ENCODE measurements around the gene PRRG1. TPM values are rescaled to one million over a fixed set of nuclear protein-coding genes. Genes with fewer than 3 reads are reported as not detected.
"Not testable (repeated sequence)": the region's sequence is repeated elsewhere in the genome, so short reads cannot be mapped to it uniquely, and the experiment has no call there.

Gene PRRG1
- total and polyA plus RNA-seq, 4 experiments from 2014 or later = not detected

DNA sequence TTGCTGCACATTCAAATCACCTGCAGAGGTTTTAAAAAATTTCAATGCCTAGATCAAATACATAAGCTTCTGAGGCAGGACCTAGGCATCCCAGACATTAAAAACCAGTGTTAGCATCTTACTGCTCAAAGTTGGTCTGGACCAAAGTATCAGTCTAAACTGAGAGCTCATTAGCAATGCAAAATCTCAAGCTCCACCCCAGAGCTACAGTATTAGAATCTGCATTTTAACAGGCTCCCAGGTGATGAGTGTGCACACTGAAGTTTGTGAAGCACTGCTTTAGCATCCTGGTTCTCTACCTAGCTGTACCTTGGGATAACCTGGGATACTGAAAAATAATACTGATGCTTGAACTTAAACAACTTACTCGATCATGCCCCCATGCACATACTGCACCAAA lies 96.0 kb downstream of the PRRG1 start:
- H3K9me3 ChIP-seq (ENCODE audit: control insufficient read depth in 1 of 2, low read length in 2 of 2) = no peaks in the 10 kb centered on the region
- no peaks in the 10 kb centered on the region for H3K4me1 ChIP-seq (ENCODE audit: insufficient read depth, low read length)
- no peak overlapping the region for H3K4me3 ChIP-seq (ENCODE audit: low read length in 2 of 2)
- Mint-ChIP-seq H3K4me1 (no peaks in the 10 kb centered on the region), H3K36me3 (no peaks in the 10 kb centered on the region), H3K4me3 (no peak overlapping the region), H3K27me3 (no peaks in the 10 kb centered on the region), H3K9me3 (no peaks in the 10 kb centered on the region), H3K27ac (no peak overlapping the region)
- POLR2A ChIA-PET (ENCODE audit: partially characterized antibody) = no interaction called here
- no peak overlapping the region for H3K27ac ChIP-seq (ENCODE audit: low read depth, low read length)
- no peaks in the 10 kb centered on the region for H3K27me3 ChIP-seq (ENCODE audit: insufficient read depth, low read length)
- H3K36me3 ChIP-seq (ENCODE audit: insufficient read depth, low read length) = no peaks in the 10 kb centered on the region
- CTCF ChIA-PET (ENCODE audit: partially characterized antibody) = no interaction called here
- intact Hi-C loops (cut with micrococcal nuclease) = no loop called here
- no peak for DNase-seq

DNA sequence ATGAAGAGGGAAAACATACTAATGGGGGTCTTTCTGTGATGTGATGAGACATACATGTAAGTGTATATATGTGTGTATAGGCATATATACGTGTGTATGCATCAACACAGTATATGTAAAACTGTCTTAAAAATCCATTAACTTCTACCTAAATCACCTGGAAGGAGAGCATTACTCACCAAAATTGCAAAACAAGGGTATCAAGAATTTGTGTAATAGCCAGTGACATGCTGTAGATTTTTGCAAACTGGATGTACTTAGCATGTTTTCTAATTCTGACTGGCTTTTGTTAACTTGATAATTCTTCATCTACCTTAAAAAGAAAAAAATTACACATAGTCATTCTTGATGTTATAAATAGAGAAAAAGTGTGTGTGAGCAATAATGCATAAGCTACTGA lies 104.7 kb downstream of the PRRG1 start:
- Histone ChIP-seq H3K4me1 (ENCODE audit: insufficient read depth, low read length) (no peaks in the 10 kb centered on the region), H3K27ac (ENCODE audit: low read depth, low read length) (no peak overlapping the region), H3K4me3 (ENCODE audit: low read length in 2 of 2) (no peak overlapping the region), H3K36me3 (ENCODE audit: insufficient read depth, low read length) (no peaks in the 10 kb centered on the region), H3K27me3 (ENCODE audit: insufficient read depth, low read length) (no peaks in the 10 kb centered on the region), H3K9me3 (ENCODE audit: control insufficient read depth in 1 of 2, low read length in 2 of 2) (no peaks in the 10 kb centered on the region)
- DNase-seq = no peak
- ChIA-PET POLR2A (ENCODE audit: partially characterized antibody) (no interaction called here), CTCF (ENCODE audit: partially characterized antibody) (no interaction called here)
- peaks cover 0 to 6% (median 0%) of the 10 kb centered on the region in 8 donors for H3K9me3 Mint-ChIP-seq
- H3K4me3 Mint-ChIP-seq = no peak overlapping the region
- H3K36me3 Mint-ChIP-seq = no peaks in the 10 kb centered on the region
- H3K27ac Mint-ChIP-seq = no peak overlapping the region
- no peaks in the 10 kb centered on the region for H3K4me1 Mint-ChIP-seq
- no peaks in the 10 kb centered on the region for H3K27me3 Mint-ChIP-seq
- intact Hi-C loops (cut with micrococcal nuclease) = no loop called here

DNA sequence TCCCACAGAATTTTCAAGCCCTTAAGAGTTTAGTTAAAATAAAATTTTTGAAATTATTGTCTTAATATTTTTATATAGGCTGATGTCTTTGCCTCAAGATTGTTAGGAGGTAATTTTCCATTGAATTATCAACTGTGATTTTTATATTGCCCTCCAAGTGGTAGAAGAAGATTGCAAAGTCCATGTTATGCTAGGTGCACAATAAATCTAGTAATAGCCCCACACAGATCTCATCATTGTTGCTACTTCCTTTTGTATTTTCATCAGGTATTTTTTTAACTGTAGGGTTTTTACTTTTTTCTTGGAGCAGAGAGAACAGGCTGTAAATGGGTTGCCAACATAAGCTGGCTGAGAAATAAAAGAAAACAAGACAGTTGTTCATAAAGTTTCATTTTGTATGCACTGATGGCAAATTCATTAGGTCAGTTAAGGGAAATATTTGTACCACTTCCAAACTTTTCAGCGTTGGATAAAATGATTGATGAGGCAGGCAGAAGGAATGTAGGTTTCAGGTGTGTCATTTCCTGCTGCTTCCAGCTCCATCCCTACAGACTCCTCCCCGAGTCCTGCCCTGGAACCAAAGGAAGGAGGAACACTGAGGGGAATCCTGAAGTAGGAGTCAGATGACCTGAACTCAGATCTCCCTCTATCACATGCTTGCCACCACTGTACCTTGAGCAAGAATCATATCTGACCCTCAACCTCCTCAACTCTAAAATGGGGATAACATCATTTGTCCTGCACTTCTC lies 105.5 kb downstream of the PRRG1 start:
- no peak overlapping the region for H3K4me3 Mint-ChIP-seq

DNA sequence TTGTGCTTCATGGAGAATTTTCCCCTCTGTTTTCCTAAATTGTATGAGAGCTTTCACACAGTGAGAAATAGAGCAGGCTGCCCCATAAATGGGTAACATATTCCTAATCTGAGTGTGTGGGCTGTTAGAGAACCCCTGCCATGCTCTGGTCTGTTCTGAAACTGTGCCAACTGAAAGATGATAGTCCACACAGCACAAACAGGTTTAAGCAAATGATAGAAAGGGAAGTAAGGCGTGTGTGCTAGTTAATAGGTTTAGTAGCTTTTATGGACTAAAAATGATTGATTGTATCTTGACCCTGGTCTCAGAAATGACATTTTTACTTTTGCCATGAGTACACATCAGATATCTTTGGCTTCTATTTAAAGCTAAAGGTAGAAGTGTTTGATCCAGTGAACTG lies 106.2 kb downstream of the PRRG1 start:
- Histone ChIP-seq H3K36me3 (ENCODE audit: insufficient read depth, low read length) (no peaks in the 10 kb centered on the region), H3K27me3 (ENCODE audit: insufficient read depth, low read length) (no peaks in the 10 kb centered on the region), H3K27ac (ENCODE audit: low read depth, low read length) (no peak overlapping the region), H3K4me1 (ENCODE audit: insufficient read depth, low read length) (no peaks in the 10 kb centered on the region), H3K9me3 (ENCODE audit: control insufficient read depth in 1 of 2, low read length in 2 of 2) (no peaks in the 10 kb centered on the region), H3K4me3 (ENCODE audit: low read length in 2 of 2) (no peak overlapping the region)
- H3K4me3 Mint-ChIP-seq = no peak overlapping the region
- H3K4me1 Mint-ChIP-seq = no peaks in the 10 kb centered on the region
- POLR2A ChIA-PET (ENCODE audit: partially characterized antibody) = no interaction called here
- H3K36me3 Mint-ChIP-seq = no peaks in the 10 kb centered on the region
- peaks cover 0 to 6% (median 0%) of the 10 kb centered on the region in 8 donors for H3K9me3 Mint-ChIP-seq
- CTCF ChIA-PET (ENCODE audit: partially characterized antibody) = no interaction called here
- intact Hi-C loops (cut with micrococcal nuclease) = no loop called here
- DNase-seq = no peak
- H3K27ac Mint-ChIP-seq = no peak overlapping the region
- no peaks in the 10 kb centered on the region for H3K27me3 Mint-ChIP-seq

More for the DNA sequence above, 105.5 kb downstream of the PRRG1 start:
- Mint-ChIP-seq H3K27me3 (no peaks in the 10 kb centered on the region), H3K27ac (no peak overlapping the region), H3K36me3 (no peaks in the 10 kb centered on the region), H3K9me3 (peaks cover 0 to 6% (median 0%) of the 10 kb centered on the region in 8 donors), H3K4me1 (no peaks in the 10 kb centered on the region)
- ChIA-PET POLR2A (ENCODE audit: partially characterized antibody) (no interaction called here), CTCF (ENCODE audit: partially characterized antibody) (no interaction called here)
- Histone ChIP-seq H3K4me1 (ENCODE audit: insufficient read depth, low read length) (no peaks in the 10 kb centered on the region), H3K9me3 (ENCODE audit: control insufficient read depth in 1 of 2, low read length in 2 of 2) (no peaks in the 10 kb centered on the region), H3K36me3 (ENCODE audit: insufficient read depth, low read length) (no peaks in the 10 kb centered on the region), H3K27ac (ENCODE audit: low read depth, low read length) (no peak overlapping the region), H3K4me3 (ENCODE audit: low read length in 2 of 2) (no peak overlapping the region), H3K27me3 (ENCODE audit: insufficient read depth, low read length) (no peaks in the 10 kb centered on the region)
- intact Hi-C loops (cut with micrococcal nuclease) = no loop called here
- DNase-seq = no peak

DNA sequence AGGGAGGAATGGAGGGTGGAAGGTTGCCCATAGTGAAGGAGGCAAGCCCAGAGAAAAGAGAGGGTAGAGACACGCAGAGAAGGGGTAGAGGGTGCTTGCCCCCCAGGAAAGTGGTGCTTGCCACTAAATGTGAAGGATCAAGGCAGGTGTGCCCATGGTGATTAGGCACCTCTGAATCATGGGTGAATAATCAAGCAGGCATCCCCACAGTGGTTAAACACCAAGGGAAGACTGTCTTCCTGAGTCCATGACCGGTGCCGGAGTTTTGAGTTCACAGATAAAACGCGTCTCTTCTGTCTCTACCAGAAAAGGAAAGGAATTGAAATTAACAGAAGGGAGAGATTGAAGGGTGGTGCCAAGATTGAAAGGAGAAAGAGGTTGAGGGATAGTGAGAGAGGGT lies 111.1 kb downstream of the PRRG1 start:
- H3K4me3 Mint-ChIP-seq; intact Hi-C loops (cut with micrococcal nuclease); H3K27me3 Mint-ChIP-seq; H3K36me3 Mint-ChIP-seq; H3K27ac Mint-ChIP-seq; H3K27me3 ChIP-seq (ENCODE audit: insufficient read depth, low read length); H3K36me3 ChIP-seq (ENCODE audit: insufficient read depth, low read length); H3K4me3 ChIP-seq (ENCODE audit: low read length in 2 of 2); H3K9me3 ChIP-seq (ENCODE audit: control insufficient read depth in 1 of 2, low read length in 2 of 2); CTCF ChIA-PET (ENCODE audit: partially characterized antibody); H3K4me1 ChIP-seq (ENCODE audit: insufficient read depth, low read length); DNase-seq; H3K9me3 Mint-ChIP-seq; POLR2A ChIA-PET (ENCODE audit: partially characterized antibody); H3K27ac ChIP-seq (ENCODE audit: low read depth, low read length); H3K4me1 Mint-ChIP-seq: not testable (repeated sequence)

DNA sequence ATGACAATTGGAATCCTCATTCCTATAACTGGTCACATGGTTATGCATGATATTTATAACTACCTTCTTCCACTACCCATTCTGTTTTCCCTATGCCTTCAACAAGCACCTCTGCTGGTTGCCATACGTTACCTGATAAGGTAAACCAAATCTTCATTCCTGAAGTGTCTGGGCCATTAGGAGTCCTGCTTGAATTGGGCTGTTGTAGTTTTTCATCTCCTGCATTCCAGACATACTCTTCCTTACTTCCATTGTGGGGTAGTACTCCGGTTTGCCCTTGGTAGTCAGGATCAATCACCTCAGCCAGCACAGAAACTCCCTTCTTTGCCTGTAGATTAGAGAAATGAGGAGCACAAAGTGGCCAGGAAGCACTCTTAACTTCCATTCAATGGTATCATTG lies 113.2 kb downstream of the PRRG1 start:
- Histone ChIP-seq H3K27ac (ENCODE audit: low read depth, low read length) (no peak overlapping the region), H3K4me3 (ENCODE audit: low read length in 2 of 2) (no peak overlapping the region), H3K9me3 (ENCODE audit: control insufficient read depth in 1 of 2, low read length in 2 of 2) (no peaks in the 10 kb centered on the region), H3K4me1 (ENCODE audit: insufficient read depth, low read length) (no peaks in the 10 kb centered on the region), H3K27me3 (ENCODE audit: insufficient read depth, low read length) (no peaks in the 10 kb centered on the region), H3K36me3 (ENCODE audit: insufficient read depth, low read length) (no peaks in the 10 kb centered on the region)
- no peak for DNase-seq
- ChIA-PET CTCF (ENCODE audit: partially characterized antibody) (no interaction called here), POLR2A (ENCODE audit: partially characterized antibody) (no interaction called here)
- Mint-ChIP-seq H3K9me3 (peaks cover 0 to 4% (median 0%) of the 10 kb centered on the region in 8 donors), H3K36me3 (no peaks in the 10 kb centered on the region), H3K4me3 (no peak overlapping the region), H3K27me3 (no peaks in the 10 kb centered on the region), H3K27ac (no peak overlapping the region), H3K4me1 (no peaks in the 10 kb centered on the region)
- intact Hi-C loops (cut with micrococcal nuclease) = no loop called here

DNA sequence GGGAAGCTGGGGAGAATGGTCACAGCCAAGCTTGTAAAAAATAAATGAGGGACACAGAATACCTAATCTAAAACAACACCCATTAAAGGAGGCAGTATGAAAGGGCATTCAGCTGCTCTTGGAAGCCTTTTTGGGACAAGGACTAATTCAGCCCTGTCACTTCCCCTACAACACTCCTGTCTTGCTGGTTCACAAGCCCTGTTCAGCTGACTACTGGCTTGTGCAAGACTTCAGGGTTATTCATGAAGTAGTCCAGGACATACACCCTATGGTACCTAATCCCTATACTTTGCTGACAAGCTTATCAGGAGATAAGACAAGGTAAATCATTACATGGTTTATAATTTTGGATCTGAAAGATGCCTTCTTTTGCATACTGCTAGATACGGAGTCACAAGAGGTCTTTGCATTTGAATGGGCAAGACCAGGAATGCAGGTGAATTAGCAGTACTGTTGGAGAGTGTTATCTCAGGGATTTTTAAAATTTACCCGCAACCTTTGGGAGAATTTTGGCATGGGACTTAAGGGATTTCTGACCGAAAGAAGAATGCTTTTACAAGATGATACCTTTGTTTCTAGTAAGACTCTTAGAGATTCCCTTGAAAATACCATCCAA lies 119.1 kb downstream of the PRRG1 start:
- Histone ChIP-seq H3K9me3 (ENCODE audit: control insufficient read depth in 1 of 2, low read length in 2 of 2) (no peaks in the 10 kb centered on the region), H3K27ac (ENCODE audit: low read depth, low read length) (no peak overlapping the region), H3K27me3 (ENCODE audit: insufficient read depth, low read length) (no peaks in the 10 kb centered on the region), H3K4me1 (ENCODE audit: insufficient read depth, low read length) (no peaks in the 10 kb centered on the region), H3K36me3 (ENCODE audit: insufficient read depth, low read length) (no peaks in the 10 kb centered on the region), H3K4me3 (ENCODE audit: low read length in 2 of 2) (no peak overlapping the region)
- Mint-ChIP-seq H3K4me3 (no peak overlapping the region), H3K4me1 (no peaks in the 10 kb centered on the region), H3K36me3 (no peaks in the 10 kb centered on the region), H3K9me3 (no peaks in the 10 kb centered on the region), H3K27ac (no peak overlapping the region), H3K27me3 (no peaks in the 10 kb centered on the region)
- CTCF ChIA-PET (ENCODE audit: partially characterized antibody) = no interaction called here
- POLR2A ChIA-PET (ENCODE audit: partially characterized antibody) = no interaction called here
- no peak for DNase-seq
- intact Hi-C loops (cut with micrococcal nuclease) = no loop called here

Data from CD4-positive, alpha-beta memory T cell (primary cell).